Progenitor cell of endocrine pancreas (in vitro differentiated cells): ENCODE measurements around the gene ELK3. TPM values are rescaled to one million over a fixed set of nuclear protein-coding genes. Genes with fewer than 3 reads are reported as not detected.

Source experiments
- DNase-seq: peaks from one replicate; pipeline ENCODE4 v3.0.0; 2021; ENCODE audit warnings: low spot score; ENCODE audit not compliant: unreplicated experiment
- H3K27ac Mint-ChIP-seq: 2 replicates; pipeline ENCODE4 v1.8.0; 2021; ENCODE audit warnings: mild to moderate bottlenecking, moderate library complexity, mixed read lengths
- H3K27me3 Mint-ChIP-seq: 2 replicates; pipeline ENCODE4 v1.8.0; 2021; ENCODE audit warnings: mixed read lengths
- H3K36me3 Mint-ChIP-seq: 2 replicates; pipeline ENCODE4 v1.8.0; 2022; ENCODE audit warnings: mixed read lengths; ENCODE audit not compliant: insufficient read depth
- H3K4me1 Mint-ChIP-seq: 2 replicates; pipeline ENCODE4 v1.8.0; 2021; ENCODE audit warnings: low read depth, mixed read lengths
- H3K4me3 Mint-ChIP-seq: 2 replicates; pipeline ENCODE4 v1.8.0; 2021; ENCODE audit warnings: low read depth, mild to moderate bottlenecking, moderate library complexity, mixed read lengths
- H3K9me3 Mint-ChIP-seq: 2 replicates; pipeline ENCODE4 v1.8.0; 2021; ENCODE audit warnings: low read depth, mixed read lengths
- CTCF ChIP-seq: fragments of 200-600 bp; sonication (generic); IDR thresholded peaks from one replicate; pipeline ENCODE4 v1.5.0; 2021; ENCODE audit warnings: antibody characterized with exemption, mild to moderate bottlenecking; ENCODE audit not compliant: unreplicated experiment
- long read RNA-seq: library from polyadenylated mRNA; unstranded; transcript quantifications from one replicate; pipeline ENCODE4 v2.0.0, GENCODE V29; 2020
- total RNA-seq: library from RNA; stranded (reverse); gene quantifications from 2 replicates; pipeline ENCODE4 v1.2.1, GENCODE V29; 2021

ELK3 gene
- total RNA-seq = 4.2 and 5.4 TPM in 2 replicates
- long read RNA-seq, partial matches to known transcripts = 0 of 1 reads
- long read RNA-seq, other reads (novel, unspliced or antisense) = 1 of 1 reads

- Mint-ChIP-seq H3K4me1 (peaks cover 13% of the 10 kb centered on the region), H3K27ac (peak within 1 kb of the TSS; percentile 85), H3K4me3 (peak within 1 kb of the TSS; percentile 96), H3K9me3 (no peaks in the 10 kb centered on the region), H3K36me3 (no peaks in the 10 kb centered on the region), H3K27me3 (peaks cover 24% of the 10 kb centered on the region)
- no peak for TF ChIP-seq CTCF
- DNase-seq = peak; percentile 28
These were observed at the start of gene ELK3 for GRCh38 chr12:96193725-96194575. TSS of gene ELK3 (plus strand) at chr12:96194375.

GRCh38 chr12:96146747-96147146, 47.4 kb upstream of the ELK3 start:
- Mint-ChIP-seq H3K27ac (no peak overlapping the region), H3K4me1 (no peaks in the 10 kb centered on the region), H3K9me3 (no peaks in the 10 kb centered on the region), H3K36me3 (no peaks in the 10 kb centered on the region), H3K4me3 (no peak overlapping the region), H3K27me3 (peaks cover 3% of the 10 kb centered on the region)
- DNase-seq = no peak
- TF ChIP-seq CTCF = no peak

- Mint-ChIP-seq H3K27me3 (no peaks in the 10 kb centered on the region), H3K36me3 (no peaks in the 10 kb centered on the region), H3K4me3 (no peak overlapping the region), H3K9me3 (no peaks in the 10 kb centered on the region), H3K4me1 (no peaks in the 10 kb centered on the region), H3K27ac (no peak overlapping the region)
- TF ChIP-seq CTCF = no peak
- no peak for DNase-seq
These were observed 43.7 kb upstream of the ELK3 start for GRCh38 chr12:96150442-96150841.

GRCh38 chr12:96152164-96152563, 42.0 kb upstream of the ELK3 start:
- Mint-ChIP-seq H3K36me3 (no peaks in the 10 kb centered on the region), H3K27me3 (no peaks in the 10 kb centered on the region), H3K4me1 (no peaks in the 10 kb centered on the region), H3K9me3 (no peaks in the 10 kb centered on the region), H3K4me3 (no peak overlapping the region), H3K27ac (no peak overlapping the region)
- no peak for DNase-seq
- TF ChIP-seq CTCF = no peak

- no peak for TF ChIP-seq CTCF
- Mint-ChIP-seq H3K27me3 (no peaks in the 10 kb centered on the region), H3K4me1 (no peaks in the 10 kb centered on the region), H3K9me3 (no peaks in the 10 kb centered on the region), H3K4me3 (no peak overlapping the region), H3K36me3 (no peaks in the 10 kb centered on the region), H3K27ac (no peak overlapping the region)
- no peak for DNase-seq
These were observed 40.9 kb upstream of the ELK3 start for GRCh38 chr12:96153131-96153725.
